T-helper 1 cell treated with Interleukin-12 subunit alpha and Interleukin-12 subunit beta and Interleukin-4 antibody, amounts not matched to agents 30 ng/mL and 1 ng/mL, for 36 hours (primary cell): Measurements from ENCODE around the gene ZNF771. TPM values are rescaled to one million over a fixed set of nuclear protein-coding genes. Genes with fewer than 3 reads are reported as not detected.
"Not testable (repeated sequence)": the region's sequence is repeated elsewhere in the genome, so short reads cannot be mapped to it uniquely, and the experiment has no call there.

Experiments
- intact Hi-C: fragments of 100-400 bp; cut with micrococcal nuclease; formaldehyde crosslinking; loops from one replicate; pipeline ENCODE4 v1.15.1; 2024
- total RNA-seq: library from RNA; stranded (reverse); gene quantifications from 2 replicates; pipeline ENCODE4 v1.2.3, GENCODE V29; 2022

The ZNF771 gene
- total RNA-seq, 1 donor from 2014 or later: 5.9 TPM

DNA sequence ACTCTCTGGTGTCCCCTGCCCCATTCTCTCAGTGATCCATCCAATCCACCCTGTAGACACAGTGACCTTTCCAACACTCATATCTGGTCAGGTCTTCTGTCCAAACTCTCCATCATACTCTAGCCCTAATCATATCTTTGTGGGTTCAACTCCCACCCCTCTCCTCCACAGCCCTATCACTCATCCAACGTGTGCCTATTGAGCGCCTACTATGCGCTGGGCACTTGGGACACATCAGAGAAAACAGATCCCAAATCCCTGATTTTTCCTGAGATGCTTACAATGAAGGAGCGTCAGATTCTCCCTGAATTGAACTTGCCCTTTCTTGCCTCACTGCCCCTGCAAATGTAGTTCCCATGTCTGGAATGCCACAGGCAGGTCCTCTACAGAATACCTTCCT is 20.6 kb downstream of the ZNF771 start:
- intact Hi-C loops: no loop called here

DNA sequence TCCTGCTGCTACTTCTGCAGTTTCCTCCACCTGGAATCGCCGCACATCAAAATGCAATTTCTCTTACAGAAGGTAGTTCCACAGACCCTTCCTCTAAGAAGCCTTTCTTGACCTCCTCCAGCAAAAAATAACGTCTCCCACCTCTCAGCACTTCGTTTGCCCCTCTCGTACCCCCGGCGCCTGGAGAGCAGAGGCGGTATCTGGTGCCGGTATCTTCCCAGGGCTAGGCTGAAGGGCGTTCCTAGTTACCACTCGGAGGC is 21.9 kb downstream of the ZNF771 start:
- intact Hi-C loops: no loop called here

DNA sequence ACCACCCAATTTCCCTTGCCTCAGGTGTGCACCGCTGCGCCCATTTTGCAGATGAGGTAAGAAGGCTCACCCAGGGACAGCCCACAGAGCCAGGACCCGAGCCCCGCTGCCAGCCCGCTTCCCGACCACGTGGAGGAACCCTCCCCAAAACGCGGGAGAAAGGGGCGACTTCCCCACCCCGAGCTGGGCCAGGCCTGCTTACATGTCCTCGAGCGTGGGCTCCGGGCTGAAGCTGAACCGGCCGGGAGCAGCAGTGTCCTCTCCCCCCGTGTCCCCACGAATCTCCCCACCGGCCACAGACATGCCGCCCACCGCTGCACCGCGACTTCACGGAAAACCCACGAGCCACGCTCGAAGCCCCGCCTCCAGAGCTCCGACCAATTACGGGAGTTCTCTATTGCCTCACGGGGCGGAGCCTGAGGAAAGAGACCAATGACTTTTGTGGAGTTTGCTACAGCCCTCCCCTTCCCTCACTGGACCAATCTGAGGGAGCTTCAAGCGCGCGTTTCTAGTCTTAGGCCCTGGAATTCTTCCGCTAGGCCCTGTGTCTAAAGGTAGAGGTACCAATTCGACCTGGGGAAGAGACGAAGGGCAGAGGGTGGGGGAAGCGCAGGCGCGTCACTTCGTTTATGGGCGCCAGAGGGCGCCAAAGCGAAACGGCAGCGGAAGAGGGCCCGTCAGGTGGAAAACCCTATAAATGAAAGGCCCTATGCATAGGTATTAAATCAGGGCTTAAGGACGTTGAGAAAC is 22.4 kb downstream of the ZNF771 start, which contains the start of gene DCTPP1:
TSS of gene DCTPP1 (minus strand) at position 353 of the 750 bp plus-strand sequence. CDS start at position 303, 50 bp downstream.
- intact Hi-C loops: loop anchor here (1.0 to 5.0 kb wide), 20 partner anchors 12 to 264 kb away; partner anchors contain the start of genes FBRS, ITGAL, PRR14 and TBC1D10B

DNA sequence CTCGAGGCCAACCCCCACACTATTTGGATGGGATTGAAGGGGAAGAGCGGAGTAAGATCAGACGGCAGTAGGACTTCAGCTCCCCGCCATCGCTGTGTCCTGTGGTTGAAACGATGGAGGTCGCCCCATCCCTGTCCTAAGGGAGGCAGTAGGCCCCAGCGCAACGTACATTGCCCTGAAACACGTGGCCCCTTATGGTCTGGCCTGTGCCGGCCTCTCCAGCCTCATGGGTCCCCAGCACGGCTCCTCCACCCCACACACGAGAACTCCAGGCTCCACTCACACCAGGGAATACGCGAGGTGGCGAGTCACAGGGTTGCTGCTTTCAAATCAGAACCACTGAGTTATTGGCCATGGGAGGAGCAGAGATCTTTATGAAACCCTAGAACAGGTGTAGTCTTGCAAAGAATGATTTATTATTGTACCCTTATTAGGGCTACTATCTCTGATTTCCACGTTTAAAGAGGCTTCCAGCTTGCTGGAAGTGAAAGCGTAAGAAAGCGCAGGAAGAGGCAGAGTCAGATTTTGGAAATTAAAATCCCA is 23.1 kb downstream of the ZNF771 start:
- intact Hi-C loops: loop anchor here (1.0 to 5.0 kb wide), 20 partner anchors 12 to 264 kb away; partner anchors contain the start of genes FBRS, ITGAL, PRR14 and TBC1D10B

DNA sequence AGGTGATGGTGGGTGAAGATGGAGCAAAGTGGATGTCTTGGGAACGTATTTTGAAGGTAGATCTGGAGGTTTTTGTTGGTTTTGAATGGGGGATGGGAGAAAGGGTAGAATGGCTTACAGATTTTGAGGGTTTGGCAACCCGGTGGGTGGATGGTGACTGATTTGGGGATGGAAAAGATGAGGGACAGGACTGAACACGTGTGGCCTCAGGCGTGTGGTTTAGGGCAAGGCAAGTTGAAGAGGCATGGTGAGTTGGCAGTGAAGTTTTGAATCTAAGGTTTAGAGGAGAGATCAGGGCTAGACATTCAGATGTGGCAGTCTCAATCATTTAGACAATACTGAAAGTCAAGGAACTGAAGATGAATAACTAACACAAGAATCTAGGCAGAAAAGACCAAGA is 27.4 kb downstream of the ZNF771 start:
- intact Hi-C loops: loop anchor here (5.0 kb wide), 2 partner anchors 57 to 177 kb away; partner anchors contain the start of gene ZNF689

DNA sequence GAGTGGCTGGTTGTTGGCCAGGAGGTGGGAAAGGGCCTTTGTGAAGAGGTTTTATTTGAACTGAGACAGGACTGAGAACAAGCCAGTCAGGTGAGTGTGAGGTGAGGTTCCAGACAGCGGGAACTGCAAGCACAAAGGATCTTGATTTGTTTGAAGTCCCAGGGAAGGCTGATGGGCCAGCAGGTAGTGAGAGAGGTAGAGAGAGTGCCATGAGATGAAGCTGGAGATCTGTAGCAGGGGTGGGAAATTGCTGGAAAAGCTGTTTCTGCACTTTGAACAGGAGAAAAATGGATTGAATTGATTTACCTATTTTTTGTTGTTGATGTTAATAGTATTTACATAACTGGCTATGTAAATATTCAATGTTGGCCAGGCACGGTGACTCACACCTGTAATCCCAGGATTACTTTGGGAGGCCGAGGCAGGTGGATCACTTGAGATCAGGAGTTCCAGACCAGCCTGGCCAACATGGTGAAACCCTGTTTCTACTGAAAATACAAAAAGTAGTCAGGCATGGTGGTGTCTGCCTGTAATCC is 30.2 kb downstream of the ZNF771 start:
- intact Hi-C loops: no loop called here

DNA sequence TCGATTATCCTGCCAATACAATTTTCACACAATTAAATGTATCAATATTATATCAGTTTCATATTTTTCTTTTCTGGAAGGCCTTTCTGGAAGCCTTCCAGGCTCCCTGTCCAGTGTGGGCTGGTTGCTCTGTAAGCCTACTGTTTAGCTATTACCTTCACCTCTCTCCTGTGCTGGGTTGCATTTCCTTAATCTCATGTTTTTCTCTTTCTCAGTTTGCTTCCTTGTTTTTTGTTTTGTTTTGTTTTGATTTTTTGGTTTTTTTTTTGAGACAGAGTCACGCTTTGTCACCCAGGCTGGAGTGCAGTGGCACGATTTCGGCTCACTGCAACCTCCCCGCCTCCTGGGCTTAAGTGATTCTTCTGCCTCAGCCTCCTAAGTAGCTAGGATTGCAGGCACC is 31.4 kb downstream of the ZNF771 start:
- intact Hi-C loops: no loop called here

DNA sequence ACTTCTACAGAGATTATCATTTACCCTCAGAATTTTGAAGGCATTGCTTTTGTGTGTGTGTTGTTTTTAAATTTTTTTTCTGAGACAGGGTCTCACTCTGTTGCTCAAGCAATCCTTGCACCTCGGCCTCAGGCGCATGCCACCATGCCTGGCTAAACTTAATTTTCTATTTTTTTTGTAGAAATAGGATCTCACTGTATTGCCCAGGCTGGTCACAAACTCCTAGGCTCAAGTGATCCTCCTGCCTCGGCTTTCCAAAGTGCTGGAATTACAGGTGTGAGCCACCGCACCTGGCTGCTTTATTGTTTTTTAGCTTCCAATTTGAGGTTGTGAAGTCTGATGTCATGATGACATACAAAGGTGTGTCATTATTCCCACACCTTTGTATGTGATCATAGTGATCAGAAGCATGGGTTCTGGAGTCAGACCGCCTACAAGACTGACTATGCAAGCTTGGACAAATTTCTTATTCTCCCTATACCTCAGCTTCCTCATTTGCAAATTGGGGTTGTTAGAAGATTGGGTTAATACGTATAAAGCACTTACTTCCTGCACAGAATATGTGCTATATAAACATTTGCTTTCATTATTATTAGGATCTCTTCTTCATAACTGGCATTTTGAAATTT is 32.4 kb downstream of the ZNF771 start:
- intact Hi-C loops: no loop called here

DNA sequence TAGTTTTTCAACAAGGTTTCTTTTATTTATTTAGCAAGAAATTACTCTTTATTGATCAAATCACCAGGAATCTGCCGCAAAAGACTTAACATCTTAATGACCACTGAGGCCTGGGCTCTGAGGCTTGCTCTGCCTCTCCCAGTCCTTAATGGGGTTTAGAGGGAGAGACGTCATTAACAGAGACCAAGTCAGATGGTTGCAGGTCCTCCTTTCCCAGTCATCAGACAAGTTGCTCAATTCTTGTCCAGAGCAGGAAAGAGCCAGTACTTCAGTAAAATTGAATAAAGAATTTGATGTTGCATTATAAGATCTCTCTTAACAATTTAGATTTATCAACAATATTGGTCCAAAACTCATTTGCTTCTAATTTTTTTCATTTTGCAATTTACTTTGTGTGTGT is 36.2 kb downstream of the ZNF771 start:
- intact Hi-C loops: no loop called here

DNA sequence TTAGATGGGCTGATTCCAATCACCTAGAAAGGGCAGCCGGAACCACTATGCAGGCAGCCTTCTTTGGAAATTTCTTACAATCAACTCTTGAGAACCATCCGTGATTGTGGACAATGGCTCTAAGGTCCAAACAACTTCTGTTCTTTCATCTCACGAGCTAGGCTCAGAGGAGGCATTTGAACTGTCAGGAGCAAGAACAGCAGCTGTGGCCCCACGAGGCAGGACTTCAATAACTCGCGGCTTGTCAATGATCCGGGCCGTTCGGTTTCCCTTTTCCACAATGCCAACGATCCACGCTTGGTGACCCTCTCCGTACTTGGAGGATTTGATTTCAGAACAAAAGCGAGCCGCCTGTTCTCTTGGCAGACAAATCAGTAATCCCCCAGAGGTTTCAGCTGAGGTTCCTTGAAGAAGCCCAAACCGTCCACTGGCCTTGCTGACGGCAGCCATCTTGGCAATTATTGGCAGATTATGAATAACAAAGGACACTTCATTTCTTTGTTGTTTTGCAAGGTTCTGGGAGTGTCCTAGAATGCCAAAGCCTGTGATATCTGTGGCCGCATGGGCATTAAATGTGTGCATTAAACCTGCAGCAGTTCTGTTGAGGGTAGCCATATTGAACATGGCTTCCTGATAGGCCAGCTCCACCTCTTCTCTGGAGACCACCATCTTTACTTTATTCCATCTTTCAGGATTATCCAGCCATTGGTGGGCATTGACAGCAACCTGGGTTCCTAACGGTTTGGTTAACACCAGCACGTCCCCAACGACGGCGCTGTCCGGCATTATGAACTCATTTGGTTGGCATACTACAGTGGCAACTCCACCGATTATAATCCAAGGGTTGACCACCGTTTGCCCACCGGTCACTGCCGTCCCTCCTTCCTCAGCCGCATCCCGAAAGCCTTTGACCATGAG is 37.1 kb downstream of the ZNF771 start:
- intact Hi-C loops: no loop called here

DNA sequence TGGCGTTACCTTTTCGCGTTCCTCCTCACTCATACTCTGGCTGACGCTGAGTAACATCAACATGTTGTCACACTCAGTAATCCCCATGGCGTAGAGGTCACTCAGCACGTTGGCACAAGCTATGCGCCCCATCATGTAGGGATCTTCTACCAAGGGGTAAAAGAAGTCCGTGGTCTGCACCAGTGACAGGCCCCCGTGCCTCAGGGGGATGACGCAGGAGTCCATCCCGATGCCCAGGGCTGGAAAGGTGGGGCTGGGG is 37.7 kb downstream of the ZNF771 start:
- intact Hi-C loops: no loop called here

DNA sequence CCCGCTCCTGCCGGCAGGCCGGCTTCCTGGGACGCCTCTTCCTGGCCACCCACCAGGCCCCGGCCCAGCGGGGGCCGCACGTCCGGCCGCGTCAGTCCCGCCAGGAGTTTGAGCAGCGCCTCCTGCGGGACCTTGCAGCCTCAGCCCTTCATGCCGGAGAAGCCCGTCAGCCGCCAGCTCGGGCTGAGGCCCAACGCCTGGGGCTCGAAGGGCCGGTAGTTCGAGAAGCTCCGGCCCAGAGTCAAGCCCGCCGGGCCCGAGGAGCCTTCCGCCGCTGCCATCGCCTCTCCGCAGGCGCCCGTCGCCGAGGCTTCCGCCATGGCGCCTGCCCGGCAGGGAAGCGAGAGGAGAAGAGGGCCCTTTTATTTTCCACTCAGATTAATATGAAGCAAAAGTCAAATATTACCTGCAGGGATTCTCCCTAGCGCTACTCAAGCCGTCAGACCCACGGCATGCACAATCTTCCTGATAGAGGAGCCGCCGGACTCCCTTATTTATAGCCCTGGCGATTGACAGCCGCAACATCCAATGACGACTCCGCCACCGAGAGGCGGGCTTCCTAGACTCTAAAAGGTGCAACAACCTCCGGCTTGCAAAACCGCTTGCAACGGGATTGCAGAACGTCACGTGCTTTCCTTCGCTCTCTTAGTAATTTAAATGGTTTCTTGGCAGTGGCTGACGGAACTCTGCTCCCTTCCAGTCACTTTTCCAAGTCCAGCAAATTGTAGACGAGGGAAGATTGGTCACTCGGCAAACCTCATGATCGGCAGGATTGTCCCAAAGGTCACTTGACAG is 38.2 kb downstream of the ZNF771 start, which contains the start of gene SEPHS2:
TSS of gene SEPHS2 (minus strand) at position 467 of the 795 bp plus-strand sequence. CDS start at position 320, 147 bp downstream.
- intact Hi-C loops: loop anchor here (2.0 kb wide), 1 partner anchor 15 kb away; the partner anchor contains the start of gene DCTPP1

DNA sequence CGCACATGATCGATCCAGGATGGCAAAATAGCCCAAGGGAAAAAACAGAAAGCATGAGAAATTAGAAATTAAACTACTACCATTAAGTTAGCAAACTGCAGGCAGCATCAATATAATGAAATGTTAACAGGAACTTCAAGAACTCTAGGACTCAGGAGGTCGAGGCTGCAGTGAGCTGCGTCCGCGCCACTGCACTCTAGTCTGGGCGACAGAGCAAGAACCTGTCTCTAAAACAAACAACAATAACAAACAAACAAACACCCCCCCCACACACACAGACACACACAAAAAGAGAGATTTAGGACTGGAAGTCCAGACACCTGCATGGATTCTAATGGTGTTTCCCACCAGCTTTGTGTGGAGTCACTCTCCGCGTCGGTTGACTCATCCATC is 38.8 kb downstream of the ZNF771 start:
- intact Hi-C loops: loop anchor here (2.0 kb wide), 1 partner anchor 15 kb away; the partner anchor contains the start of gene DCTPP1

DNA sequence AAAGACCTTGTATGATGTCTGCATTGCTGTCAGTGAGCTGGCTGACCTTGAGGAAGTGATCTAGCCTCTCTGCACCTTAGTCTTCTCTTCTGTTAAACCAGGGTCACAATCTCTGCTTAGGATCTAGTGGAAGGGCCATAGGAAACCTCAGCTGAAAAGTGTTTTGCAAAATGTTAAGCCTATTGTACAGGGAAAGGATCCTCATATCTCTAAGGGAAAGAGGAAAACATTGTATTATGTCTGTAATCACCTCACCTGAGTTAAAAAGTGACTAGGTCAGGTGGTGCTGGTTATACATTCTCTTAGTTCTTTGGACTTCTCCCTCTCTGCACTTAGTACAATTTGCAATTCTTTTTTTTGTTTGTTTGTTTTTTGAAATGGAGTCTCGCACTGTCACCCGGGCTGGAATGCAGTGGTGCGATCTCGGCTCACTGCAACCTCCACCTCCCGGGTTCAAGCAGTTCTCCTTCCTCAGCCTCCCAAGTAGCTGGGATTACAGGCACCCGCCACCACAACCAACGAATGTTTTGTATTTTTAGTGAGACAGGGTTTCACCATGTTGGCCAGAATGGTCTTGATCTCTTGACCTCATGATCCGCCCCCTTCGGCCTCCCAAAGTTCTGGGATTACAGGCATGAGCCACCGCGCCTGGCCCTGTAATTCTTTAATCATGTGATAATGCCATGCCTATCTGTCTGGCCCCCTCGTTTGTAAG is 40.3 kb downstream of the ZNF771 start:
- intact Hi-C loops: loop anchor here (2.0 kb wide), 1 partner anchor 17 kb away; the partner anchor contains the start of gene DCTPP1

DNA sequence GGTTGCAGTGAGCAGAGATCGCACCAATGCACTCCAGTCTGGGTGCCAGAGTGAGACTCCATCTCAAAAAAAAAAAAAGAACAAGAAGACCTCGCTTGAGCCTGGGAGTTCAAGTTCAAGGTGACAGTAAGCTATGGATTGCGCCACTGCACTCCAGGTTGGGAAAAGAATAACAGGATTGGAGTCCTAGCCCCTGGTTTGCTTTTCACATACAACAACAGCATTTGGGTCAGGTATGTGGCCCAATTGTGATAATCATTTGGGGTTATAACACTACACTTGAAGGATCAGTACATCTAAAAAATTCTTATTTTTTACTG is 41.7 kb downstream of the ZNF771 start:
- intact Hi-C loops: loop anchor here (1.0 kb wide), 2 partner anchors 23 to 149 kb away; partner anchors contain the start of gene ITGAL

DNA sequence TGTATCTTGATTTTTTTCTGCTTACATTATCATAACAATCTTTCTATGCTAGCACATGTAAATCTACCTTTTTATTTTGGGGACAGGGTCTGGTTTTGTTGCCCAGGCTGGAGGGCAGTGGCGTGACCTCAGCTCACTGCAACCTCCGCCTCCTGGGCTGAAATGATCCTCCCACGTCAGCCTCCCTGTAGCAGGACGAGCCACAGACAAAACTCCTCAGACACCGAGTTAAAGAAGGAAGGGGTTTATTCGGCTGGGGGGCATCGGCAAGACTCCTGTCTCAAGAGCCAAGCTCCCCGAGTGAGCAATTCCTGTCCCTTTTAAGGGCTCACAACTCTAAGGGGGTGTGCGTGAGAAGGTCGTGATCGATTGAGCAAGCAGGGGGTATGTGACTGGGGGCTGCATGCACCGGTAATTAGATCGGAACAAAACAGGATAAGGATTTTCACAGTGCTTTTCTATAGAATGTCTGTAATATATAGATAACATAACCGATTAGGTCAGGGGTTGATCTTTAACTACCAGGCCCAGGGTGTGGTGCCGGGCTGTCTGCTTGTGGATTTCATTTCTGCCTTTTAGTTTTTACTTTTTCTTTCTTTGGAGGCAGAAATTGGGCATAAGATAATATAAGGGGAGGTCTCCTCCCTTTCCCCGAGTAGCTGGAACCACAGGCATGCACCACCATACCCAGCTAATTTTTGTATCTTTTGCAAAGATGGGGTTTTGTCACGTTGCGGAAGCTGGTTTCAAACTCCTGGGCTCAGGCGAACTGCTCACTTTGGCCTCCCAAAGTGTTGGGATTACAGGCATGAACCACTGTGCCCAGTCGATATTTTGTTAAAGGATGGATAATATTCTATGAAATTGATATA is 45.5 kb downstream of the ZNF771 start:
- intact Hi-C loops: not testable (repeated sequence)

DNA sequence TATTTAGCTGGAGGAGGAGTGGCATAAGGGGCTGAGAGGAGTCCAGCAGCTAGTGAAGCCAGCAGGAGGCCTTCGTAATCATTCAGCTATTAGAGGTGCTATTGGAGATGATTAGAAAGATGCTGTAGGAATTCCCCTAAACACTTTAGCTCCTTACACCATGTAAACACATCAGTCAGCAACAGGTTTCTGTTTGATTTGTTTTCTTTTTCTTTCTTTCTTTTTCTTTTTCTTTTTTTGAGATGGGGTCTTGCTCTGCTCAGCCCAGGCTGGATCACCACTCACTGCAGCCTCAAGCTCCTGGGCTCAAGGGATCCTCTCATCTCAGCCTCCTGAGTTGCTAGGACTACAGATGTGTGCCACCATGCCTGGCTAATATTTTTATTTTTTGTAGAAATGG is 48.9 kb downstream of the ZNF771 start:
- intact Hi-C loops: no loop called here

DNA sequence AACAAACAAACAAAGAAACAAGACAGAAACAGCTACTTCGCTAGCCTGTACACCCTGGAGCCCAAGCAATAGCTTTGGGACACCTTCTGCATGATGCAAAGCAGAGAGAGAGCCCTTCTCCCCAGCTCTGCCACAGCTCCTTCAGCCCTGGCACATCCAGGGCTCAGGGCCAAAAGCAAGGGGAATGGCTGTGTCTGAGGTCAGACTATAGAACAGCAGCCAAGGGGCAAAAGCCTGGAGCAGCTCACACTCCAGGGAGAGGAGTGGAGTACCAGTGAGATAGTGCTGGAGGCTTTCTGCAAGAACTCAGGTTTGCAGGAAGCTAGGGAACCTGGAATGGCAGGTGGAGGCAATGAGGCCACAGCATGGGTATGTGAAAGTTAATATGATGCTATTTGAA is 49.9 kb downstream of the ZNF771 start:
- intact Hi-C loops: no loop called here
